GM12878 (cell line): ENCODE results near the gene CEP63. TPM values are rescaled to one million over a fixed set of nuclear protein-coding genes. Genes with fewer than 3 reads are reported as not detected.

Experiments
- ATAC-seq: fragments of 200-7000 bp; cut with Tn5 transposase; 3 replicates; pipeline ENCODE4 v1.9.1; 2020; ENCODE audit warnings: mild to moderate bottlenecking, moderate library complexity
- BruUV-seq: library from RNA; stranded (reverse); fragments of 400-500 nt; replicated peaks from 2 replicates; lab custom pipeline; 2021; lab: Mats Ljungman, UMichigan
- CTCF ChIA-PET: fragments of 300-600 bp; sonication (Branson Sonifier 250); formaldehyde crosslinking; extraction: SDS; loops from one replicate; lab custom pipeline; 2021; ENCODE audit warnings: inconsistent platforms; lab: Yijun Ruan, JAX
- POLR2A ChIA-PET: fragments of 350-600 bp; formaldehyde crosslinking; extraction: SDS; loops from one replicate; lab custom pipeline; 2021; ENCODE audit warnings: inconsistent platforms; lab: Charles Lee
- RAD21 ChIA-PET: fragments of 300-600 bp; sonication (Branson Sonifier 250); formaldehyde crosslinking; loops from one replicate; lab custom pipeline; 2023; ENCODE audit warnings: antibody characterized with exemption; ENCODE audit not compliant: unreplicated experiment; lab: Charles Lee
- SMC1A ChIA-PET: fragments of 300-600 bp; sonication (Branson Sonifier 250); formaldehyde crosslinking; loops from one replicate; lab custom pipeline; 2023; ENCODE audit not compliant: unreplicated experiment, uncharacterized antibody; lab: Charles Lee
- DNase-seq: peaks from one replicate; pipeline ENCODE4 v3.0.0-alpha.2; 2011; ENCODE audit warnings: low read depth, low spot score
- FAIRE-seq: peaks from 3 replicates; lab custom pipeline; 2011; peaks lifted over from hg19 to GRCh38; lab: Jason Lieb, UNC
- H2AFZ ChIP-seq: 2 replicates; pipeline ENCODE4 v1.6.0; 2011; ENCODE audit warnings: low read depth, low read length, control low read depth; ENCODE audit not compliant: control insufficient read depth
- H3K27ac ChIP-seq: 2 replicates; pipeline ENCODE4 v1.5.1; 2011; ENCODE audit warnings: control low read depth; ENCODE audit not compliant: control insufficient read depth, insufficient read depth
- H3K27me3 ChIP-seq, 2 experiments: replicated peaks in 1 of 2; 2 replicates each; pipeline versions ENCODE4 v1.6.0 to v1.6.1; 2011; ENCODE audit warnings: low read length in 1 of 2; ENCODE audit not compliant: control insufficient read depth in 2 of 2, insufficient read depth in 2 of 2
- H3K36me3 ChIP-seq, 2 experiments: 2 replicates each; pipeline ENCODE4 v1.5.1; 2011; ENCODE audit warnings: low read length in 1 of 2; ENCODE audit not compliant: control insufficient read depth in 2 of 2, insufficient read depth in 2 of 2
- H3K4me1 ChIP-seq: 2 replicates; pipeline ENCODE4 v1.6.1; 2011; ENCODE audit warnings: mild to moderate bottlenecking, low read length, moderate library complexity, mixed read lengths; ENCODE audit not compliant: control insufficient read depth, insufficient read depth
- H3K4me2 ChIP-seq: 2 replicates; pipeline ENCODE4 v1.6.0; 2011; ENCODE audit warnings: control low read depth; ENCODE audit not compliant: control insufficient read depth, insufficient read depth
- H3K4me3 ChIP-seq: fragments of 200-600 bp; sonication (generic); 2 replicates; pipeline ENCODE4 v1.5.1; 2016
- H3K79me2 ChIP-seq: 2 replicates; pipeline ENCODE4 v1.6.0; 2011; ENCODE audit warnings: low read length; ENCODE audit not compliant: control insufficient read depth, insufficient read depth
- H3K9ac ChIP-seq: 2 replicates; pipeline ENCODE4 v1.8.0; 2011; ENCODE audit warnings: low read length, control low read depth, mixed read lengths; ENCODE audit not compliant: control insufficient read depth, insufficient read depth
- H3K9me3 ChIP-seq: replicated peaks from 3 replicates; pipeline ENCODE4 v1.5.1; 2011; ENCODE audit warnings: mild to moderate bottlenecking, low read length; ENCODE audit not compliant: control insufficient read depth, insufficient read depth
- H4K20me1 ChIP-seq: 2 replicates; pipeline ENCODE4 v1.6.0; 2011; ENCODE audit not compliant: control insufficient read depth, insufficient read depth
- ASH2L ChIP-seq: fragments of 300-600, 200-600 bp; sonication (generic); IDR thresholded peaks from 2 replicates; pipeline ENCODE4 v1.6.1; 2017; ENCODE audit warnings: low read depth, mild to moderate bottlenecking, borderline replicate concordance
- BACH1 ChIP-seq: fragments of 450-650 bp; IDR thresholded peaks from 2 replicates; pipeline ENCODE4 v1.6.1; 2017; ENCODE audit warnings: mild to moderate bottlenecking, borderline replicate concordance
- CREB1 ChIP-seq: IDR thresholded peaks from 2 replicates; pipeline ENCODE4 v1.6.1; 2012; ENCODE audit warnings: low read depth, mild to moderate bottlenecking, inconsistent platforms
- CREM ChIP-seq: IDR thresholded peaks from 2 replicates; pipeline ENCODE4 v1.6.1; 2014; ENCODE audit warnings: antibody characterized with exemption, low read depth
- ETV6 ChIP-seq, 2 experiments: fragments of 450-650 bp in 1 of 2; IDR thresholded peaks in 1 of 2; conservative IDR thresholded peaks in 1 of 2; 2 replicates each; pipeline ENCODE4 v1.6.1; 2014; ENCODE audit warnings: antibody characterized with exemption in 1 of 2, borderline replicate concordance in 1 of 2, low read depth in 1 of 2, mild to moderate bottlenecking in 1 of 2, moderate library complexity in 1 of 2
- GATAD2B ChIP-seq: fragments of 450-650 bp; conservative IDR thresholded peaks from 2 replicates; pipeline ENCODE4 v1.6.1; 2017; ENCODE audit warnings: low read depth, mild to moderate bottlenecking, moderate library complexity
- HDAC2 ChIP-seq: fragments of 200-600 bp; sonication (generic); IDR thresholded peaks from 2 replicates; pipeline ENCODE4 v1.6.1; 2017
- MXI1 ChIP-seq: fragments of 150-350 bp; IDR thresholded peaks from 2 replicates; pipeline ENCODE4 v1.6.1; 2011; ENCODE audit warnings: low read depth, mild to moderate bottlenecking, inconsistent platforms, low read length, improper control_type of control experiment
- MYC ChIP-seq: IDR thresholded peaks from 2 replicates; pipeline ENCODE4 v1.6.1; 2011; ENCODE audit warnings: mild to moderate bottlenecking, low read length, moderate library complexity, inconsistent platforms; ENCODE audit not compliant: insufficient read depth, insufficient replicate concordance, insufficient read length, severe bottlenecking
- SIN3A ChIP-seq: IDR thresholded peaks from 2 replicates; pipeline ENCODE4 v1.6.1; 2012; ENCODE audit warnings: low read depth, low read length, improper control_type of control experiment
- SP1 ChIP-seq: IDR thresholded peaks from one replicate; pipeline ENCODE4 v1.6.1; 2011; ENCODE audit warnings: low read depth, low read length
- SRF ChIP-seq, 2 experiments: IDR thresholded peaks; 2 replicates each; pipeline ENCODE4 v1.6.1; 2011; ENCODE audit warnings: low read depth in 2 of 2, low read length in 2 of 2, mild to moderate bottlenecking in 1 of 2, moderate library complexity in 1 of 2
- STAT3 ChIP-seq: IDR thresholded peaks from 2 replicates; pipeline ENCODE4 v1.6.1; 2011; ENCODE audit warnings: low read depth, low read length, improper control_type of control experiment
- WGBS: methylation state at CpG from one replicate; pipeline ENCODE4 v1.1.6; 2016; ENCODE audit warnings: low lambda C conversion rate; ENCODE audit not compliant: insufficient replicate concordance, insufficient coverage; ENCODE audit errors: missing lambda C conversion rate; 5-methylcytosine and 5-hydroxymethylcytosine counted together
- in situ Hi-C: fragments of 300-500 bp; cut with MboI; formaldehyde crosslinking; loops from 9 replicates; pipeline ENCODE4 v1.14.3; 2018; ENCODE audit warnings: mixed read lengths
- intact Hi-C: fragments of 100-400 bp; cut with micrococcal nuclease; formaldehyde crosslinking; loops from one replicate; pipeline ENCODE4 v1.14.2; 2022; ENCODE audit not compliant: unreplicated experiment
- polyA plus RNA-seq, 11 experiments: library from polyadenylated mRNA; depleted of rRNA in 4 of 11; unstranded in 6 of 11; stranded (reverse) in 5 of 11; fragments of >200 nt; fragmentation: Nextera tagmentation in 4 of 11; fragmentation: Illumina TruSeq in 1 of 11; extraction: Ambion mirVana in 4 of 11; extraction: Trizol in 1 of 11; gene quantifications; 1 replicate in 1 of 11; 2 replicates in 10 of 11; pipeline versions ENCODE4 v1.2.1 to v1.2.3, GENCODE V29; 2011 to 2016; ENCODE audit warnings: inconsistent platforms in 2 of 11, missing spikeins in 2 of 11, low read depth in 1 of 11
- total RNA-seq, 4 experiments: library from RNA; depleted of rRNA in 3 of 4; stranded (reverse); fragments of >200 nt in 3 of 4; fragmentation: Illumina TruSeq in 1 of 4; extraction: Trizol in 1 of 4; gene quantifications; 2 replicates each; pipeline versions ENCODE4 v1.2.1 to v1.2.3, GENCODE V29; 2013 to 2021
- TF ChIP-seq, protein P1 (sequence below): IDR thresholded peaks from 2 replicates; pipeline ENCODE4 v1.6.1; 2011; ENCODE audit warnings: low read depth, low read length, improper control_type of control experiment, borderline replicate concordance

CEP63 gene
- total and polyA plus RNA-seq, 10 of the 15 experiments (the other 5 are each of a cell fraction or from before 2014, with no cell fraction given): 14.0 to 36.9 (median 26.8) TPM

DNA sequence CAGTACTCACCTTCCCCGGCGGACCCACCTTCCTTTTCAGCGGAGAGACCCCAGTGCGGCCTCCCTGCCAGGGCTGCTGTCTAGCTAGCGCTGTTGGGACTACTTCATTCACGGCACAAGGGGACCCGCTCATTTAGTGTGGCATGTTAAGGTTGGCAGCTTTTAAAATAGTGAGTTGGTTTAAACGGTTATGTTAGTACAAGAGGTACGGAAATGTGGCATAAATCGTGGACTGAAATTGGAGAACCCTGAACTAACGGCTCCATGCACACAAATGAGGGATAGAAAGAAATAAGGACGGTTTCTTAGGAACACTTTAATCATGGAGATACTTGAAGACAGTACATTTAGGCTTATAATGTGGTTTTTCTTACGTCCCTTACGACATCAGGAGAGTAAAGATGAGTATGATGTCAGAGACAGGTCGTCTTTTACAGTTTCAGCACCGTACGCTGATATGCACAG, 752 bp downstream of the CEP63 start:
- 2% methylated on average over 17 of the region's 17 CpGs for WGBS
- CTCF ChIA-PET: interaction anchor here (0.9 to 6.7 kb wide), 4 partner anchors 8 to 27 kb away, joined by 3 to 69 read pairs (median 12); no protein-coding TSS in a partner anchor
- Histone ChIP-seq H3K36me3 (peaks cover 0 to 4% of the 10 kb centered on the region in 2 experiments; a peak in 1 of 4 replicates), H3K27ac (peak overlapping the region; percentile 87), H3K79me2 (peaks cover 55% of the 10 kb centered on the region), H4K20me1 (no peaks in the 10 kb centered on the region), H3K9me3 (no peaks in the 10 kb centered on the region), H3K4me3 (peak overlapping the region; percentile 82), H3K9ac (peak overlapping the region; percentile 99), H2AFZ (peak overlapping the region; percentile 80), H3K27me3 (no peaks in the 10 kb centered on the region), H3K4me1 (peaks cover 6% of the 10 kb centered on the region), H3K4me2 (peak overlapping the region; percentile 82)
- intact Hi-C loops: loop anchor here (5.0 kb wide), 2 partner anchors 679 to 1764 kb away; partner anchors contain the start of genes NPHP3 and SRPRB
- BruUV-seq: no TSS peak
- in situ Hi-C loops: loop anchor here (10.0 to 25.0 kb wide), 2 partner anchors 822 to 1024 kb away; partner anchors contain the start of gene TOPBP1
- TF ChIP-seq BACH1 (no peak), CREM (peak; percentile 66), MXI1 (no peak), CREB1 (peak; percentile 75; the same call in 1 of the 2 replicates), ASH2L (0 out of 2 replicates have a peak, but pooled peaks have one; percentile 5)
- peak; percentile 30 for ATAC-seq
- RAD21 ChIA-PET: interaction anchor here (1.1 to 1.5 kb wide), 2 partner anchors 13 to 179 kb away, joined by 3 to 4 read pairs; no protein-coding TSS in a partner anchor
- SMC1A ChIA-PET: interaction anchor here (0.6 to 1.4 kb wide), 3 partner anchors 18 to 238 kb away, joined by 3 to 4 read pairs (median 3); no protein-coding TSS in a partner anchor
- no peak for DNase-seq
- FAIRE-seq: no peak
- POLR2A ChIA-PET: interaction anchor here (1.0 to 1.1 kb wide), 2 partner anchors 28 to 60 kb away, joined by 3 read pairs; no protein-coding TSS in a partner anchor

DNA sequence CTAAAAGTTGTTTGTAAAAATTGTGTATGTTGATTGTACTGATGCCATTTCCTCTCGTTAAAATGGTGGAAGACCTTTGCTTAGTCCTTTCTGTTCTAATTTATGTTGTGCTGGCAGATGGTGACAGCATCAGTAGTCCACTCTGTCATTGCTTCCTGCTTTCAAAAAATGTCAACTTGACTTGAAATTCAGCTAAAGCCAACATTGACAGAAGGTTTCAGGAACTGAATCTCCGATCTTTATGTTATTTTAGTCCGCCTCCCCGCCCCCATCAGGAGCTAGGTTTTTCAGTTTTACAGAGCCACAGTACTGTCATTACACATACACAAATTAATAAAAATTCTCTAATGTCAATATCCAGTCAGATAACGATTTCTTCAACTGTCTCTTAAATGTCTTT, 1.5 kb downstream of the CEP63 start:
- H2AFZ ChIP-seq: peak overlapping the region; percentile 32
- ChIA-PET RAD21 (interaction anchor here (1.5 kb wide), 1 partner anchor 180 kb away, joined by 4 read pairs; no protein-coding TSS in a partner anchor), POLR2A (interaction anchor here (0.6 to 1.3 kb wide), 3 partner anchors 9 to 294 kb away, joined by 3 read pairs; no protein-coding TSS in a partner anchor), SMC1A (interaction anchor here (0.7 to 1.4 kb wide), 5 partner anchors 11 to 275 kb away, joined by 4 to 5 read pairs (median 4); no protein-coding TSS in a partner anchor), CTCF (interaction anchor here (0.7 to 6.7 kb wide), 9 partner anchors 10 to 307 kb away, joined by 3 to 69 read pairs (median 4); partner anchors contain the start of gene EPHB1)
- no TSS peak for BruUV-seq
- peak overlapping the region; percentile 99 for H3K9ac ChIP-seq
- no peaks in the 10 kb centered on the region for H3K9me3 ChIP-seq
- ATAC-seq (peak; percentile 10), FAIRE-seq (peak; percentile 13), DNase-seq (no peak)
- H3K27me3 ChIP-seq: no peaks in the 10 kb centered on the region
- H3K27ac ChIP-seq: peak overlapping the region; percentile 87
- intact Hi-C loops (loop anchor here (5.0 kb wide), 2 partner anchors 680 to 1765 kb away; partner anchors contain the start of genes NPHP3 and SRPRB), in situ Hi-C loops (loop anchor here (10.0 to 25.0 kb wide), 2 partner anchors 823 to 1025 kb away; partner anchors contain the start of gene TOPBP1)
- no peaks in the 10 kb centered on the region for H4K20me1 ChIP-seq
- peaks cover 6% of the 10 kb centered on the region for H3K4me1 ChIP-seq
- peak overlapping the region; percentile 82 for H3K4me2 ChIP-seq
- no peaks in the 10 kb centered on the region for H3K36me3 ChIP-seq
- H3K79me2 ChIP-seq: peaks cover 59% of the 10 kb centered on the region
- peak overlapping the region; percentile 82 for H3K4me3 ChIP-seq
- WGBS: 0% methylated on average over 5 of the region's 5 CpGs
- TF ChIP-seq MYC (no peak), ETV6 (conservative IDR thresholded peaks at IDR 0.05 in 1 of 2, IDR thresholded peaks at IDR 0.05 in 1 of 2; ENCODE audit: borderline replicate concordance in 1 of 2, low read depth in 1 of 2) (peak in 1 of 2 experiments; percentile 52; a peak in 1 of 4 replicates), HDAC2 (no peak), GATAD2B (no peak), SP1 (peak; percentile 16), SIN3A (peak; percentile 48; the same call in 1 of the 2 replicates), STAT3 (no peak), SRF (IDR thresholded peaks at IDR 0.05; ENCODE audit: low read depth in 2 of 2, low read length in 2 of 2) (0 out of 4 replicates have a peak, but pooled peaks of 1 of the 2 experiments have one; percentile 4)
- TF ChIP-seq, protein P1, sequence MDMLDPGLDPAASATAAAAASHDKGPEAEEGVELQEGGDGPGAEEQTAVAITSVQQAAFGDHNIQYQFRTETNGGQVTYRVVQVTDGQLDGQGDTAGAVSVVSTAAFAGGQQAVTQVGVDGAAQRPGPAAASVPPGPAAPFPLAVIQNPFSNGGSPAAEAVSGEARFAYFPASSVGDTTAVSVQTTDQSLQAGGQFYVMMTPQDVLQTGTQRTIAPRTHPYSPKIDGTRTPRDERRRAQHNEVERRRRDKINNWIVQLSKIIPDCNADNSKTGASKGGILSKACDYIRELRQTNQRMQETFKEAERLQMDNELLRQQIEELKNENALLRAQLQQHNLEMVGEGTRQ: no peak
